ENCODE measurements around the gene PQBP1.

The PQBP1 gene

DNA sequence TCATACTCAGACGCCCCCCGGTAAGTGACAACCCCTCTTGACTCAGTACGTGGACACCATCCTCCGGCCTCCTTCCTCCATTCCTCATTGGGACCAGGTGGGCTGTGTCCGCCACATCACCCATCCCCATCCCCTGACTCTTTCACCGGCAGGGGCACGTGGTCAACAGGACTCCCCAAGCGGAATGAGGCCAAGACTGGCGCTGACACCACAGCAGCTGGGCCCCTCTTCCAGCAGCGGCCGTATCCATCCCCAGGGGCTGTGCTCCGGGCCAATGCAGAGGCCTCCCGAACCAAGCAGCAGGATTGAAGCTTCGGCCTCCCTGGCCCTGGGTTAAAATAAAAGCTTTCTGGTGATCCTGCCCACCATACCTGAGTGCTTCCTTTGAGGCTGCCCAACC lies 5.0 kb downstream of the PQBP1 start:
- no peak for DNase-seq

- DNase-seq: no peak
Measured at GRCh38 chrX:48903290-48903689, 5.6 kb downstream of the PQBP1 start.

DNA sequence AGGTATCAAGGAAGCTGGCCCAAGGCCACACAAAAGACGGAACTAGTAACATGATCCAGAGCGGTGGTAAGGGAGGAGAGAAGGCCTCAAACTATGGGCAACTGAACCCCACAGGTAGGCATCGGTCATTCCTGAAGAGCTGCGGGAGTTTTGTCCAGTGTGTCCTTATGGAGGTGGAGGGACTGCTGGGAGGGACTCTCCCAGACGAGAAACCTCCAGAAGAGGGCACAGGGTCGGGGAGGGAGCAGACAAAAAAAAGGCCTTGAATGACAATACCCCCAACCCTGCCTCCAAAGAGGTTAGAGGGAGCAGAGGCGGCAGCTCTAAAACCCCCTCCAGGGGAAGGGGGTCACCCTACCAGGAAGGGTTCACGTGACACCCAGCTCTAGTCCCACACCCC lies 6.5 kb downstream of the PQBP1 start:
- DNase-seq: no peak

- DNase-seq: no peak
Measured at GRCh38 chrX:48904626-48905025, 6.9 kb downstream of the PQBP1 start.

GRCh38 chrX:48905090-48905790 lies 7.5 kb downstream of the PQBP1 start:
- DNase-seq: no peak

- no peak for DNase-seq
Measured at GRCh38 chrX:48908600-48908999, 10.9 kb downstream of the PQBP1 start.

DNA sequence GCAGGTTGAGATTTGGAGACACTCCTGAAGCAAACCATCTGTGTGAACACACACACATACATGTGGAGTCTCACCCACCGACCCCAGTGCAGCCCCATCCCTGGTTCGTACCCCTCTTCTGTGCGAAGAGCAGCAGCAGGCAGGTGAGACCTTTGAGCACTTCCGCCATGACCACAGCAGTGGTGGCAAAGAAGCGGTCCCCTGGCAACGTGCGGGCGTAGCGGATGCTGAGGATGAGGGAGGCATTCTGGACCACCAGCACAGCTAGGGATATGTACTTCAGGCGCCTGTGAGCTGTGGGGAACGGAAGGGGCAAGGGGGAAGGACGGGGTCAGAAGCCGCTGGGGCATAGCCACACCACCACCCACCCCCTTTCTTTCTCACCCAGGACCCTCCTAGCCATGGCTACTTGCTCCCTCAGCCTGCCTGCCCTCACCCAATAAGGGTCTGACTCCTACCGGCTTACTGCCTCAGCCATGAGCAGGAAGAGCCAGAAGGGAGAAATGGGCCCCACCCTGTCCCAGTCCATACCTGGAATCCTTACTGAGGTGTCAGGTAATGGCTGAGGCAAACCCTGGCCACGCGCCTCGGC lies 12.1 kb downstream of the PQBP1 start:
- no peak for DNase-seq

DNA sequence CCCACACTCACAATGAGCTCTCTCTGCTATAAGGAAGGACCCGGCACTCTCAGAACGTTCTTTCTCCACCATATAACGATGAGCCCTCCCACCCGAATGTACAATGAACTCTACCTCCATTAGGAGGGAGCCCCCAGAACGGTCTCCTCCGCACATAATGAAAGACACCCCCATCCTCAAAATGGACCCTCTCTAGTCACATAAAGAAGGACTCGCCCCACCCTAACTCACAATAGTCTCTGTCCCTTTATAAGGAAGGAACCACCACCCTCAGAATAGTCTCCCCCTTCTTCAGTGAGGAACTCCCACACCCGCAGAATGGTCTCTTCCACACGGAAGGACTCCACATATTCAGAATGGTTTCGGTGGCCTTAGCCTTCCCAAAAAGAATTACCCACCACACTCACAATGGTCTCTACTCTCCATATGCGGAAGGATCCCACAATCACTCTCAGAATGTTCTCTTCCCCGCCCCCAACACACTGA lies 13.2 kb downstream of the PQBP1 start:
- DNase-seq: no peak

DNA sequence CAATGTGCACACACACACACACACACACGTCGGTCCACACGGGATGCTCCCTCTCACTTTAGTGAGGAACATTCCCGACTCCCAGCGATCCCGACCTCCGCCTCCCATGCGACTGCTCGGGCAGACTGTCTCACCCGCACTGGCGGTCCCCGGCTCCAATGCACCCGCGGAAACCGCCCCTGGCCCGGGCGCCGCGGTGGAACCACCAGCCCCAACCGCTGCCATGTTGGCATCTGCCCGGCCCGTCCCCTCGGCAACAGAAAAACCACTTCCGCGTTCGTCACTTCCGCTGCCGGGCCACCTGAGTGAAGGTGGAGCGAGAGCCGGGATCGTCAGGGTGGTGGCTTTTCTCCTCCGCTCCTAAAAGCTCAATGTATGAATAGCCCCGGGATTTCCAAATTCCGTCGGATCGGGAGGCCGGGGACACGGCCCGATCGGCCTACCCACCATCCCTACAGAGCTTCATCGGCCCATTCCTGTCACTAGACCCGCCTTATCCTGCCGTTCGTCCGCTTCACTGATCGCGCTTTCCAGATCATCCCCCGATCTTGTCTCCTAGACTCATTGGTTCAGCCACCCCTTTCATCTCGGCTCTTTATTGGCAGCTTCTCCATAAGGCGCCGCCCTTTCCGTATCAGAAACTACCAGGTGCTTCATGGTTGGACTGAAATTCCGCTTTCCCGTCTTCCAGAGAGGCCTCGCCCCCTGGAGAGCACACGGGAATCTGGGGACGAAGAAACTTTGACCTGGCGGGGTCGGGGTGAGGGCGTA lies 13.9 kb downstream of the PQBP1 start, which contains the start of gene SLC35A2:
Gene SLC35A2, minus strand, starts transcription at position 235 of the 771 bp plus-strand sequence. Its CDS starts 10 bp downstream, at position 225.
- DNase-seq: peak; percentile 89

- no peak for DNase-seq
Measured at GRCh38 chrX:48913605-48914366, 16.1 kb downstream of the PQBP1 start.

DNA sequence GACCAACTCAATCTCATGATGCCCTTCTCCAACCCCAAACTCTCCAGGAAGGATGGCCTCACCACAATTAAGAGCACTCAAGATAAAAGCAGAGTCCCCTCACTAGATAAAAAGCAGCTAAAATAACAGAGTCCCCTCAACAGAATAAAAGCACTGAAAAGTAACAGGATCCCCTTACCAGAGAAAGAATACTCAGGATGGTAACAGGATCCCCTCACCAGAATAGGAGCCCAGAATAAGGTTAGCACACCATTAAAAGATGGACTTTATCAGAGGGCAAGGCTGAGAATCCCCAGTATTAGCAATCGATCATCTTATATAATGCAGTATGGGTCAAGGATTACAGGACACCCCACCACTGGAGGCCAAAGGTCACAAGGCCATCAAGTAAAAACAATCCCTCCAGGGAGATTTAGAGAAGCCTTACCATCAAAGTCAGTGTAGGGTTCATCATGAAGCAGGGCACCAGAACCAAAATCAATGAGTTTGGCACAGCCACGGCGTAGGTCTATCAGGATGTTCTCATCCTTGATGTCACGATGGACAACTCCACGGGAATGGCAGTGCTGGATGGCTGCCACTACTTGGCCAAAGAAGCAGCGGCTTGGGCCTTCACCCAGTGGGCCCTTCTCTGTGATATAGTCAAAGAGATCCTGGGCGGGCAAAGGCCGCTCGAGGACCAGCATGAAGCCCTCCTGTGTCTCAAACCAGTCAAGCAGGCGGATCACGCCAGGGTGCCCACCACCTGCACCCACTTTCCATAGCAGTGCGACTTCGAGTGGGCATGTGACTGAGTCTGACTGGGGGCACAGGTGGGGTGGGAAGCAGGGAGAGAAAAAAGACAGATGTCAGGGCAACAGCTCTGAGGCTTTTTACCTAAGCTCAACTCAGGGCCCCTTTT lies 17.1 kb downstream of the PQBP1 start:
- DNase-seq: no peak

DNA sequence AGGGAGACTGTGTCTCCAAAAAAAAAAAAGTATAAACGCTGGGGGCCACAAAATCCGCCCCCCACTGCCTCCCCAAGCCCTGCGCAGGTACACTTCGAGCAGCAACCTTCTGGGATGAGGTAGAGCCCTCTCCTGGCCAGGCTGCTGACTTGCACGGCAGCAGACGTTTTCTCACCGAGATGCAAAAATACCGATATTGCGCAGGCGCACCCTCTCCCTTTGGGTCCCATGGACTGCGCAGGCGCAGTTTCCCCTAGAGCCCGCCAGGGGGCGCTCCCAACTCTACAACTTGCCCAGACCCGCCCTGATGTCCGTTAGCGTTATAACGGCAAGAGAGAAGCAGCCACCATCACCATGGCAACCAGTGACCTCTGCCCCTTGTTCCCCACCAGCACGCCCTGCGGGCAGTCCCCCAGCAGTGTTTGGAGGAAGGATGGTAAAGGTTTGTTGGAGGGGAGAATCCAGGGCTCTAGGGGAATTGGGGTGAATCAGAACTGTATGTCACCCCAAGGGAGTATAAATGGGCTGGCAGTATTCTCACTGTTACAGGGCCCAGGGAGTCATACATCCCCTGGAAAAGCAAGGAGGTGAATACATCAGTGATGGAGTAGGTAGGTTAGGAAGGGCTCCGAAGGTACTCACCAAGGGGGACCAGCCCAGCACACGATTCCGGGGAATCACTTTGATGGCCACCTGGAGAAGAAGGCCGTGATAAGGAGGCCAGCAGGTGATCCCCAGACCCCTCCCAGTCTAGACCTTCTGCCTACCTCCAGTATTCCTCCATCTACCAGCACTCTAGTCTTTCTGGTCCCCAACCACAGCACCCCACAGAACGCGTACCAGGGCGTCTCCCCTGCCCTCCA lies 19.6 kb downstream of the PQBP1 start:
- peak; percentile 94 for DNase-seq

GRCh38 chrX:48918301-48918642 lies 20.5 kb downstream of the PQBP1 start:
- no peak for DNase-seq

- peak; percentile 96 for DNase-seq
Measured at GRCh38 chrX:48918643-48919340, 21.1 kb downstream of the PQBP1 start, which contains the start of gene PIM2. PIM2 (minus strand) TSS chrX:48919024; CDS start chrX:48918834, 190 bp downstream.

- peak; percentile 46 for DNase-seq
Measured at GRCh38 chrX:48919360-48919841, 21.7 kb downstream of the PQBP1 start.

- DNase-seq: peak; percentile 62
Measured at GRCh38 chrX:48919947-48920717, 22.4 kb downstream of the PQBP1 start.

DNA sequence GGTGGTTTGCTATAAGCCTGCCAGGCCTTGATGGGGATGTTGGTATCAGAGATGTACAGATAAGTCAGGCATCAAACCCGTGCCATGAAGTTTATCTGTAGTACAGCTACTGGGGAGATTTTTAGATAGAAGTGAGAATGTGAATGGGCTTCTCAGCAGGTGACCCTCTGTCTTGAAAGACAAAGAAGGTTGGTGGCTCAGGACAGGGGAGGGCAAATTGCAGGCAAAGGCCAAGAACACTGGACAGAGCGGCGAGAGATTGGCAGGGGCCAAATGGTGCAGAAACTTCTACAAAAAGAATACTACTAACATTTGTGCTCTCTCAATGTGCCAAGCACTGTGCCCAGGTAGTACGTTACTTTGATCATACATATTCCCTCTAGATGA lies 23.0 kb downstream of the PQBP1 start:
- DNase-seq: no peak

DNA sequence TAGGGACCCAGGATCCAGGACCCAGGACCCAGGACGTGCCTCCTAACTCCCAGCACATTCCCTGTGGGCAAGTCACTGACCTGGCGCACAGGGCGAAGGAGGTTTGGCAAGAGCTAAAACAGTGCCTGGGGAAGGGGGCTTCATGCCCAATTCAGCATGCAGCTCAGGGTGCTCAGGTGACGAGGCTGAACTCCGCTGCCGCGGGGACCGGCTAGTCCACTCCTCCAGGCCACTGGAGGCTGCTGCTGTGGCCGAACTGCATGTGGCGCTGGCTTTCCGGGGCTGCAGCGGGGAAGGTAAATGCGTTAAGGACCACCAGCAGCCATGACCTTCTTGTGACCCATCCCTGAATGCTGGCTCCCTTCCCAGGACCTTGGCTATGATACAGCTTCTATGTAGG lies 26.0 kb downstream of the PQBP1 start:
- DNase-seq: no peak

DNA sequence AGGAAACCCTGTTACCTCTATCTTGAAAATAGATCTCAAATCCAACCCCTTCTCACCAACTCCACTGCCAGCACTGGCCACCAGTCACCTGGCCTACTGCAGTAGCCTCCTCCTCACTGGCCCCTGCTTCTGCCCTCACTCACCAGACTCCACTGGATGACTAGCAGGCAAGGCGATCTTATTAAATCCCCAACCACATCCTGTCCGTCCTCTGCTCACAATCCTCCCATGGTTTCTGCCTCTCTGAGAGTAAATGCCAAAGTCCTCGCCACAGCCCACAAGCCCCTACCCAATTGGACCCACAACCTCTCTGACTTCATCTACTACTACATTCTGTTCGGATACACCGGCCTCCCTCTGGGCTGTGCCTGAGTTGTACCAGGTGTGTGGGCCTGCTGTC lies 26.5 kb downstream of the PQBP1 start:
- no peak for DNase-seq

All from activated CD4-positive, alpha-beta T cell treated with anti-CD3 and anti-CD28 coated beads, Interleukin-10, Interleukin-2, amounts not matched to agents 100 ng/mL and 50 ng/mL, durations not matched to agents 16 hours and 8 hours (primary cell).